Upper lobe of right lung (tissue), 1 donor: Measurements from ENCODE around the gene CYB5R4. TPM values are rescaled to one million over a fixed set of nuclear protein-coding genes. Genes with fewer than 3 reads are reported as not detected.

ENCODE experiments used
- ATAC-seq: fragments of 200-7000 bp; cut with Tn5 transposase; one replicate; pipeline ENCODE4 v1.9.1; 2020; ENCODE audit warnings: mild to moderate bottlenecking, moderate library complexity
- DNase-seq: peaks from one replicate; pipeline ENCODE4 v3.0.0-alpha.2; 2020
- H3K27ac ChIP-seq: fragments of 200-600 bp; one replicate; pipeline ENCODE4 v1.8.0; 2022
- H3K27me3 ChIP-seq: fragments of 200-600 bp; one replicate; pipeline ENCODE4 v1.8.0; 2022; ENCODE audit warnings: mild to moderate bottlenecking
- H3K36me3 ChIP-seq: fragments of 200-600 bp; one replicate; pipeline ENCODE4 v1.8.0; 2022
- H3K4me1 ChIP-seq: fragments of 200-600 bp; one replicate; pipeline ENCODE4 v1.8.0; 2022
- H3K4me3 ChIP-seq: fragments of 200-600 bp; one replicate; pipeline ENCODE4 v1.8.0; 2022; ENCODE audit warnings: mild to moderate bottlenecking
- H3K9me3 ChIP-seq: fragments of 200-600 bp; one replicate; pipeline ENCODE4 v1.8.0; 2022
- CTCF ChIP-seq: fragments of 200-600 bp; IDR thresholded peaks from one replicate; pipeline ENCODE4 v1.8.0; 2022; ENCODE audit warnings: antibody characterized with exemption
- intact Hi-C: fragments of 100-400 bp; cut with DNase I; formaldehyde crosslinking; loops from one replicate; pipeline ENCODE4 v1.11.0; 2022
- long read RNA-seq: library from polyadenylated mRNA; unstranded; transcript quantifications from one replicate; pipeline ENCODE4 v2.0.0, GENCODE V29; 2021
- total RNA-seq: library from RNA; stranded (reverse); fragmentation: NEBNext Ultra II Directional; extraction: Animal tissue kit (Norgen Biotek cat#: 25700); gene quantifications from one replicate; pipeline ENCODE4 v1.2.1, GENCODE V29; 2021
- donor health status: DM: no; HTN: yes; CAD: no; lungs with severe emphysema.

The CYB5R4 gene
- 24.4 TPM for total RNA-seq
- long read RNA-seq, full-length matches to known transcripts = 60 of 66 reads
- long read RNA-seq, partial matches to known transcripts = 3 of 66 reads
- long read RNA-seq, other reads (novel, unspliced or antisense) = 3 of 66 reads

- peaks cover 12% of the 10 kb centered on the region for H3K27me3 ChIP-seq
- DNase-seq (peak; percentile 97), ATAC-seq (peak; percentile 100)
- TF ChIP-seq CTCF = peak; percentile 45
- intact Hi-C loops = no loop called here
- H3K36me3 ChIP-seq = peaks cover 6% of the 10 kb centered on the region
- no peaks in the 10 kb centered on the region for H3K9me3 ChIP-seq
- peaks cover 18% of the 10 kb centered on the region for H3K4me1 ChIP-seq
- peak within 1 kb of the TSS; percentile 76 for H3K4me3 ChIP-seq
- H3K27ac ChIP-seq = peak within 1 kb of the TSS; percentile 80
Measured at GRCh38 chr6:83859410-83860358, at the start of gene CYB5R4. Gene CYB5R4, plus strand, starts transcription at chr6:83859689. Its CDS starts 94 bp downstream, at chr6:83859783.

GRCh38 chr6:83812595-83812994 is 46.9 kb upstream of the CYB5R4 start:
- DNase-seq (no peak), ATAC-seq (no peak)
- H3K9me3 ChIP-seq = no peaks in the 10 kb centered on the region
- TF ChIP-seq CTCF = no peak
- intact Hi-C loops = no loop called here
- H3K4me3 ChIP-seq = no peak overlapping the region
- H3K4me1 ChIP-seq = no peaks in the 10 kb centered on the region
- H3K36me3 ChIP-seq = no peaks in the 10 kb centered on the region
- peaks cover 4% of the 10 kb centered on the region for H3K27me3 ChIP-seq
- H3K27ac ChIP-seq = no peak overlapping the region

- Histone ChIP-seq H3K27ac (no peak overlapping the region), H3K4me1 (no peaks in the 10 kb centered on the region), H3K36me3 (no peaks in the 10 kb centered on the region), H3K9me3 (no peaks in the 10 kb centered on the region), H3K27me3 (peaks cover 4% of the 10 kb centered on the region), H3K4me3 (no peak overlapping the region)
- TF ChIP-seq CTCF = no peak
- intact Hi-C loops = no loop called here
- ATAC-seq (no peak), DNase-seq (no peak)
Measured at GRCh38 chr6:83815631-83816272, 43.7 kb upstream of the CYB5R4 start.

- no peak overlapping the region for H3K4me3 ChIP-seq
- DNase-seq (no peak), ATAC-seq (no peak)
- H3K36me3 ChIP-seq = no peaks in the 10 kb centered on the region
- no peaks in the 10 kb centered on the region for H3K4me1 ChIP-seq
- intact Hi-C loops = no loop called here
- no peaks in the 10 kb centered on the region for H3K9me3 ChIP-seq
- H3K27me3 ChIP-seq = no peaks in the 10 kb centered on the region
- no peak for TF ChIP-seq CTCF
- H3K27ac ChIP-seq = no peak overlapping the region
Measured at GRCh38 chr6:83822629-83823169, 36.8 kb upstream of the CYB5R4 start.

- H3K27ac ChIP-seq = no peak overlapping the region
- intact Hi-C loops = no loop called here
- H3K27me3 ChIP-seq = no peaks in the 10 kb centered on the region
- TF ChIP-seq CTCF = no peak
- DNase-seq = no peak
- no peaks in the 10 kb centered on the region for H3K4me1 ChIP-seq
- H3K4me3 ChIP-seq = no peak overlapping the region
- H3K36me3 ChIP-seq = no peaks in the 10 kb centered on the region
- H3K9me3 ChIP-seq = no peaks in the 10 kb centered on the region
- ATAC-seq = peak; percentile 47
Measured at GRCh38 chr6:83824388-83824801, 35.1 kb upstream of the CYB5R4 start.
